Amygdala (tissue), 56 donors: ENCODE measurements around the gene ERC1.

ENCODE experiments used
- DNase-seq, 56 donors: peaks; one replicate each; lab custom pipeline; 2025; lab: John Stamatoyannopoulos, UW

Gene ERC1

GRCh38 chr12:1369938-1370500 lies 379.0 kb downstream of the ERC1 start:
- DNase-seq, result no peak

- no peak for DNase-seq
Observed at GRCh38 chr12:1373901-1374735, 383.1 kb downstream of the ERC1 start.

GRCh38 chr12:1375323-1375722 lies 384.3 kb downstream of the ERC1 start:
- DNase-seq, result no peak

GRCh38 chr12:1377117-1377516 lies 386.1 kb downstream of the ERC1 start:
- no peak for DNase-seq

GRCh38 chr12:1377681-1378080 lies 386.7 kb downstream of the ERC1 start:
- DNase-seq, result no peak

- peak in 16 of 56 donors; percentile 2 to 55 (median 14) for DNase-seq
Observed at GRCh38 chr12:1380171-1380851, 389.3 kb downstream of the ERC1 start.

GRCh38 chr12:1382151-1382550 lies 391.1 kb downstream of the ERC1 start:
- DNase-seq, result no peak

GRCh38 chr12:1382826-1383225 lies 391.8 kb downstream of the ERC1 start:
- no peak for DNase-seq

- no peak for DNase-seq
Observed at GRCh38 chr12:1383758-1384157, 392.7 kb downstream of the ERC1 start.

GRCh38 chr12:1384910-1385309 lies 393.9 kb downstream of the ERC1 start:
- no peak for DNase-seq

GRCh38 chr12:1391722-1392121 lies 400.7 kb downstream of the ERC1 start:
- DNase-seq, result no peak

- DNase-seq, result no peak
Observed at GRCh38 chr12:1395421-1395955, 404.5 kb downstream of the ERC1 start.

- DNase-seq, result no peak
Observed at GRCh38 chr12:1398673-1399072, 407.6 kb downstream of the ERC1 start.

- no peak for DNase-seq
Observed at GRCh38 chr12:1401891-1402290, 410.9 kb downstream of the ERC1 start.

- no peak for DNase-seq
Observed at GRCh38 chr12:1403417-1403816, 412.4 kb downstream of the ERC1 start.

GRCh38 chr12:1405619-1406018 lies 414.6 kb downstream of the ERC1 start:
- DNase-seq, result no peak

- DNase-seq, result no peak
Observed at GRCh38 chr12:1410794-1411193, 419.8 kb downstream of the ERC1 start.

- no peak for DNase-seq
Observed at GRCh38 chr12:1413930-1414329, 422.9 kb downstream of the ERC1 start.

- DNase-seq, result no peak
Observed at GRCh38 chr12:1418144-1418543, 427.1 kb downstream of the ERC1 start.

- DNase-seq, result no peak
Observed at GRCh38 chr12:1419849-1420371, 428.9 kb downstream of the ERC1 start.
